ENCODE data around the gene NRIP2. TPM values are rescaled to one million over a fixed set of nuclear protein-coding genes. Genes with fewer than 3 reads are reported as not detected.

Gene NRIP2
- total and polyA plus RNA-seq, 2 experiments from 2014 or later, result 0.46 TPM; not detected in 1

DNA sequence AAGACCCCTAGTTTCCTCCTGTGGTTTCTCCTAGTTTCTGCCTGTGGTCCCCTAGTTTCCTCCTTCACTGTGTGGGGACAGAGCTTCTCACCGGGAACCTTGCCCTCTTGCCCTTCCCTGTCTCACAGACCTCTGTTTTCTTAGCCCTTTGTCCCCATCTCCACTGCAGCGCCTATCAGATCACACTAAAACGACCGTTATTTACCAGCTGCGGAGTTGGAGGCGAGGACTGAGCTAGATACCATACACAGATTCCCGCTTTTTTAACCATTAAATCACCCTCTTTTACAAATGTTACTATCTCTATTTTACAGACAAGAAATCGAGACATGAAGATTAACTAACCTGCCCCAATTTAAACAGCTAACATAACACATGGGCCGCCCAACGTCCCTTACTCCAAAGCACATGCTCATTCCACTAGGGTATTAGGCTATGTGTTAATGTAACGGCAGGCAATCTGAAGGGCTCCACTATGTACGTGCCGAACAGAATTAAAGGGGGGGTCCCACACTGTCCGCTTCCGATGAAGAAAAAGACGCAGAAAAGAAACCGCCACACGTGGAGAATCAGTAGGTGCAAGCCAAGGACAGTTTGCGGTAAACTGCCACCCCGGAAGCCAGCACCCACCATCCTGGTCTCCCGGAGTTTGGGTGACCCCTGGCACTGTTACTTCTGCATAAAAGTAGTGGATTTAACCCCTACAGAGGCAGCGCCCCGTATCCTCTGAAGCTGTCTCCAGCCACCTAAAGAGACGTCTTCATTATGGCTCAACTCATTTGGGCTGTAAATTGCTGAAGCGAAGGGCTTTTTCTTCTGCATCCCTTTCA lies 41.9 kb downstream of the NRIP2 start:
- 81 to 82% methylated on average over 25 of the region's 25 CpGs for WGBS, 2 experiments (ENCODE audit: low coverage in 1 of 2, low lambda C conversion rate in 2 of 2, missing lambda C conversion rate in 2 of 2)
- Histone ChIP-seq H3K4me1 (ENCODE audit: insufficient read depth) (peaks cover 8% of the 10 kb centered on the region; the same call in 1 of the 2 replicates), H3K9me2 (ENCODE audit: insufficient read depth) (no peaks in the 10 kb centered on the region), H4K20me1 (ENCODE audit: insufficient read depth) (no peaks in the 10 kb centered on the region), H3K9ac (no peak overlapping the region), H3K79me2 (ENCODE audit: insufficient read depth) (peaks cover 23% of the 10 kb centered on the region), H3K9me3 (ENCODE audit: low read depth) (no peaks in the 10 kb centered on the region), H3K36me3 (ENCODE audit: low read depth) (no peaks in the 10 kb centered on the region), H3K4me2 (ENCODE audit: unreplicated experiment) (no peak overlapping the region), H2AFZ (no peak overlapping the region), H3K27me3 (replicated peaks; ENCODE audit: insufficient read depth) (no peaks in the 10 kb centered on the region), H3K27ac (no peak overlapping the region), H3K4me3 (no peak overlapping the region), H3F3A (ENCODE audit: insufficient read depth) (no peaks in the 10 kb centered on the region)
- DNase-seq, result no peak
- no peak for TF ChIP-seq EZH2phosphoT487 (IDR thresholded peaks at IDR 0.05; ENCODE audit: insufficient read depth, low read depth)
- no peak for TF ChIP-seq EZH2 (IDR thresholded peaks at IDR 0.05; ENCODE audit: insufficient read depth, poor library complexity, severe bottlenecking)
- in situ Hi-C loops (cut with MboI), result no loop called here

DNA sequence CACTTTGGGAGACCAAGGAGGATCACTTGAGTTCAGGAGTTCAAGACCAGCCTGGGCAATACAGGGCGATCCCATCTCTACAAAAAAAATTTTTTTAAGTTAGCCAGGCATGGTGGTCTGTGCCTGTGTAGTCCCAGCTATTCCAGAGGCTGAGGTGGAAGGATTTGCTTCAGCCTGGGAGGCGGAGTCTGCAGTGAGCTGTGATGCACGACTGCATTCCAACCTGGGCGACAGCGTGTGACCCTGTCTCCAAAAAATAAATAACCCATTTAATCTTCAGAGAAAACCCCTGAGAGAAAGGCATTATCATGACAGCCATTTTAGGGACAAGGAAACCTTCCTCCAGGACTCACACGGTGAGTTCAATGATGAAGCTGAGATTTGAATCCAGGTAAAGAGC lies 43.7 kb downstream of the NRIP2 start:
- in situ Hi-C loops (cut with MboI), result no loop called here
- 74 to 75% methylated on average over 6 of the region's 6 CpGs for WGBS, 2 experiments (ENCODE audit: low coverage in 1 of 2, low lambda C conversion rate in 2 of 2, missing lambda C conversion rate in 2 of 2)
- no peak overlapping the region for H3K27ac ChIP-seq
- no peaks in the 10 kb centered on the region for H3K27me3 ChIP-seq (replicated peaks; ENCODE audit: insufficient read depth)
- no peaks in the 10 kb centered on the region for H3K36me3 ChIP-seq (ENCODE audit: low read depth)
- no peak for DNase-seq
- H3K79me2 ChIP-seq (ENCODE audit: insufficient read depth), result peaks cover 5% of the 10 kb centered on the region
- H3K9me2 ChIP-seq (ENCODE audit: insufficient read depth), result no peaks in the 10 kb centered on the region
- no peak overlapping the region for H2AFZ ChIP-seq
- no peaks in the 10 kb centered on the region for H3F3A ChIP-seq (ENCODE audit: insufficient read depth)
- no peaks in the 10 kb centered on the region for H3K9me3 ChIP-seq (ENCODE audit: low read depth)
- no peak overlapping the region for H3K9ac ChIP-seq
- H3K4me2 ChIP-seq (ENCODE audit: unreplicated experiment), result no peak overlapping the region
- 0 out of 2 replicates have a peak, but pooled peaks cover under 1% of the 10 kb centered on the region for H3K4me1 ChIP-seq (ENCODE audit: insufficient read depth)
- no peak overlapping the region for H3K4me3 ChIP-seq
- H4K20me1 ChIP-seq (ENCODE audit: insufficient read depth), result no peaks in the 10 kb centered on the region
- TF ChIP-seq EZH2 (IDR thresholded peaks at IDR 0.05; ENCODE audit: insufficient read depth, poor library complexity, severe bottlenecking), result no peak
- no peak for TF ChIP-seq EZH2phosphoT487 (IDR thresholded peaks at IDR 0.05; ENCODE audit: insufficient read depth, low read depth)

DNA sequence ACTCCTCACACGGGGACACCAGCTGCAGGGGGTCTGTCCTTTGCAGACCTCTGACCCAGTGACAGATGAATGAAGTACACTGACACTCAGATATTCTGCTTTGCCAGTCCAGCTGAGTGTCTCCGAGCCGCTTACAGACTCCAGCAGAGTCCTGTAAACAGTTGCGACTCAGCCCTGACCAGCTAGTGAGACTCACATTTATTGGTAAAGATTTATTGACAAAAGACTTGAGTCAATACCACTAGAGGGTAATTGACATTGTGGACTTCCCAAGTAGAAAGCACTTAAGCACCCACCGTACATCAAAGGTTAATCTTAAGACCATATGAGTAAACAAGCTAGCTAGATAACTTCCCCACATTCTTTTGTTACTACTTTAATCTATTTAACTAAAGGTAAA lies 49.8 kb downstream of the NRIP2 start:
- 78% methylated on average over 5 of the region's 5 CpGs for WGBS, 2 experiments (ENCODE audit: low coverage in 1 of 2, low lambda C conversion rate in 2 of 2, missing lambda C conversion rate in 2 of 2)
- no peak overlapping the region for H3K27ac ChIP-seq
- no peaks in the 10 kb centered on the region for H3K36me3 ChIP-seq (ENCODE audit: low read depth)
- H3K4me1 ChIP-seq (ENCODE audit: insufficient read depth), result no peaks in the 10 kb centered on the region
- no peaks in the 10 kb centered on the region for H4K20me1 ChIP-seq (ENCODE audit: insufficient read depth)
- in situ Hi-C loops (cut with MboI), result no loop called here
- H3K9me2 ChIP-seq (ENCODE audit: insufficient read depth), result no peaks in the 10 kb centered on the region
- no peak overlapping the region for H3K4me3 ChIP-seq
- H3K4me2 ChIP-seq (ENCODE audit: unreplicated experiment), result no peak overlapping the region
- no peak for TF ChIP-seq EZH2 (IDR thresholded peaks at IDR 0.05; ENCODE audit: insufficient read depth, poor library complexity, severe bottlenecking)
- TF ChIP-seq EZH2phosphoT487 (IDR thresholded peaks at IDR 0.05; ENCODE audit: insufficient read depth, low read depth), result no peak
- H3K79me2 ChIP-seq (ENCODE audit: insufficient read depth), result no peaks in the 10 kb centered on the region
- H3K9me3 ChIP-seq (ENCODE audit: low read depth), result no peaks in the 10 kb centered on the region
- DNase-seq, result no peak
- H2AFZ ChIP-seq, result no peak overlapping the region
- H3F3A ChIP-seq (ENCODE audit: insufficient read depth), result no peaks in the 10 kb centered on the region
- H3K9ac ChIP-seq, result no peak overlapping the region
- peaks cover 11% of the 10 kb centered on the region; the same call in 1 of the 2 replicates for H3K27me3 ChIP-seq (replicated peaks; ENCODE audit: insufficient read depth)

DNA sequence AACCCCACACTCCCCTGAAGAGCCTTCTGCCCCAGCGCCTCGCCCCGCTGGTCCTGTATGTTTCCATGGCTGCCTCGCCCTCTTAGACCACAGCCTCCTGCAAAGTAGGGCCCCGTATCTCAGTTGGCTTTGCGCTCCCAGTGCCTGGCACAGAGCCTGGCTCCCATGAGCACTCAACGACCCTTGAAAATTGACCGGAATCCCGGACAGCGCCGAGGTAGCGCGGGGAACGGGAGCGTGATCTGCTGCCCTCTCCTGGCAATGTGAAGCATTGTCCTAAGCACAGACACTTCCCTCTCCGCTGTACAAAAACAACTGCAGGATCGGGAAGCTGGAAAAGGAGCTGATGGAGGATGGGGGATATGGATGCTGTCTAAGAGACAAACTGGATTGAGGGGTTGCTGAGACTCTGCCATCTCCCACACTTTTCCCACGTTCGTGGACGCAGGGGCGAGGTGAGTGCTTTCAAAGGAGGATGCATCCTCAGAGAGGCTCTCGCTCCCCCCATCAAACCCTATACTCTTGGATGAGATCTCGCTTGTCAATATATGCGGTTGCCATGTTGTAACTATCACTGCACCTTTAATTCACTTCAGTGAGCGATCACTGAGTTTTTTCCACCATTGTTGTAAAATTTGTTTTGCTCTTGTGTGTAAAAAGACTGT lies 50.8 kb downstream of the NRIP2 start:
- Histone ChIP-seq H3K9me3 (ENCODE audit: low read depth) (no peaks in the 10 kb centered on the region), H3K4me3 (peak overlapping the region; percentile 67), H3K27me3 (replicated peaks; ENCODE audit: insufficient read depth) (peaks cover 11% of the 10 kb centered on the region; the same call in 1 of the 2 replicates), H3K9ac (no peak overlapping the region), H3K4me2 (ENCODE audit: unreplicated experiment) (peak overlapping the region; percentile 86), H3K27ac (no peak overlapping the region), H3K9me2 (ENCODE audit: insufficient read depth) (no peaks in the 10 kb centered on the region), H3K79me2 (ENCODE audit: insufficient read depth) (no peaks in the 10 kb centered on the region), H3F3A (ENCODE audit: insufficient read depth) (no peaks in the 10 kb centered on the region), H3K4me1 (ENCODE audit: insufficient read depth) (no peaks in the 10 kb centered on the region), H3K36me3 (ENCODE audit: low read depth) (no peaks in the 10 kb centered on the region), H2AFZ (peak overlapping the region; percentile 85), H4K20me1 (ENCODE audit: insufficient read depth) (no peaks in the 10 kb centered on the region)
- 13% methylated on average over 25 of the region's 25 CpGs for WGBS, 2 experiments (ENCODE audit: low coverage in 1 of 2, low lambda C conversion rate in 2 of 2, missing lambda C conversion rate in 2 of 2)
- in situ Hi-C loops (cut with MboI), result no loop called here
- peak; percentile 70 for DNase-seq
- TF ChIP-seq EZH2 (IDR thresholded peaks at IDR 0.05; ENCODE audit: insufficient read depth, poor library complexity, severe bottlenecking) (no peak), EZH2phosphoT487 (IDR thresholded peaks at IDR 0.05; ENCODE audit: insufficient read depth, low read depth) (no peak)

Measured in GM23248 (cell line).